HFFc6 (cell line): ENCODE data around the gene ST6GALNAC5. TPM values are rescaled to one million over a fixed set of nuclear protein-coding genes. Genes with fewer than 3 reads are reported as not detected.

Experiments
- DNase-seq: peaks from one replicate; pipeline ENCODE4 v3.0.0-alpha.2; 2018
- H3K27ac Mint-ChIP-seq: 2 replicates; pipeline ENCODE4 v1.8.0; 2020; ENCODE audit warnings: mild to moderate bottlenecking, mixed read lengths
- H3K27me3 Mint-ChIP-seq: 2 replicates; pipeline ENCODE4 v1.8.0; 2021; ENCODE audit warnings: mild to moderate bottlenecking, moderate library complexity, mixed read lengths; ENCODE audit not compliant: insufficient read depth
- H3K36me3 Mint-ChIP-seq: 2 replicates; pipeline ENCODE4 v1.8.0; 2021; ENCODE audit warnings: low read depth, mixed read lengths
- H3K4me1 Mint-ChIP-seq: 2 replicates; pipeline ENCODE4 v1.8.0; 2020; ENCODE audit warnings: low read depth, mixed read lengths
- H3K4me3 Mint-ChIP-seq: 2 replicates; pipeline ENCODE4 v1.8.0; 2020; ENCODE audit warnings: mild to moderate bottlenecking, moderate library complexity, mixed read lengths
- H3K9me3 Mint-ChIP-seq: 2 replicates; pipeline ENCODE4 v1.8.0; 2020; ENCODE audit warnings: mild to moderate bottlenecking, mixed read lengths
- CTCF ChIP-seq: fragments of 200-600 bp; sonication (generic); IDR thresholded peaks from 2 replicates; pipeline ENCODE4 v1.5.0; 2021; ENCODE audit warnings: antibody characterized with exemption, mild to moderate bottlenecking
- total RNA-seq, 6 experiments: library from RNA; stranded (reverse); fragmentation: NEBNext Ultra II Directional; extraction: Animal tissue kit (Norgen Biotek cat#: 25700); gene quantifications; 2 replicates in 1 of 6; 3 replicates in 5 of 6; pipeline ENCODE4 v1.2.3, GENCODE V29; 2021

The ST6GALNAC5 gene
- total RNA-seq, 6 experiments from 2014 or later, result 1.3 to 3.0 (median 2.1) TPM; not detected in 2

- Mint-ChIP-seq H3K9me3 (no peaks in the 10 kb centered on the region), H3K4me3 (peak overlapping the region; percentile 81), H3K4me1 (peaks cover 49% of the 10 kb centered on the region), H3K27me3 (no peaks in the 10 kb centered on the region), H3K27ac (peak overlapping the region; percentile 69), H3K36me3 (no peaks in the 10 kb centered on the region)
- no peak for TF ChIP-seq CTCF
- DNase-seq, result peak; percentile 72
Observed at GRCh38 chr1:76939050-76939816, 72.0 kb downstream of the ST6GALNAC5 start.

- Mint-ChIP-seq H3K27ac (0 out of 2 replicates have a peak overlapping the region, but pooled peaks have one; percentile 30), H3K27me3 (no peaks in the 10 kb centered on the region), H3K36me3 (no peaks in the 10 kb centered on the region), H3K4me3 (no peak overlapping the region), H3K9me3 (no peaks in the 10 kb centered on the region), H3K4me1 (peaks cover 55% of the 10 kb centered on the region)
- TF ChIP-seq CTCF, result no peak
- DNase-seq, result no peak
Observed at GRCh38 chr1:76939817-76940216, 72.5 kb downstream of the ST6GALNAC5 start.

- Mint-ChIP-seq H3K27ac (no peak overlapping the region), H3K4me1 (peaks cover 64% of the 10 kb centered on the region), H3K27me3 (no peaks in the 10 kb centered on the region), H3K9me3 (no peaks in the 10 kb centered on the region), H3K36me3 (no peaks in the 10 kb centered on the region), H3K4me3 (no peak overlapping the region)
- TF ChIP-seq CTCF, result no peak
- no peak for DNase-seq
Observed at GRCh38 chr1:76940571-76941335, 73.5 kb downstream of the ST6GALNAC5 start.

- no peak for DNase-seq
- no peaks in the 10 kb centered on the region for H3K27me3 Mint-ChIP-seq
- peaks cover 59% of the 10 kb centered on the region for H3K4me1 Mint-ChIP-seq
- H3K9me3 Mint-ChIP-seq, result no peaks in the 10 kb centered on the region
- TF ChIP-seq CTCF, result no peak
- H3K36me3 Mint-ChIP-seq, result no peaks in the 10 kb centered on the region
- no peak overlapping the region; the same call in 1 of the 2 replicates for H3K27ac Mint-ChIP-seq
- H3K4me3 Mint-ChIP-seq, result no peak overlapping the region
Observed at GRCh38 chr1:76942549-76942948, 75.3 kb downstream of the ST6GALNAC5 start.

GRCh38 chr1:76944942-76945341 lies 77.7 kb downstream of the ST6GALNAC5 start:
- no peaks in the 10 kb centered on the region for H3K36me3 Mint-ChIP-seq
- H3K4me1 Mint-ChIP-seq, result peaks cover 63% of the 10 kb centered on the region
- H3K9me3 Mint-ChIP-seq, result no peaks in the 10 kb centered on the region
- no peaks in the 10 kb centered on the region; the same call in 1 of the 2 replicates for H3K27me3 Mint-ChIP-seq
- peak overlapping the region; percentile 72 for H3K27ac Mint-ChIP-seq
- DNase-seq, result no peak
- peak overlapping the region; percentile 18; the same call in 1 of the 2 replicates for H3K4me3 Mint-ChIP-seq
- TF ChIP-seq CTCF, result no peak
